Endothelial cell of umbilical vein (primary cell): ENCODE results near the gene C1orf35. TPM values are rescaled to one million over a fixed set of nuclear protein-coding genes. Genes with fewer than 3 reads are reported as not detected.

Experiments
- BruUV-seq: library from RNA; stranded (reverse); fragments of 400-500 nt; replicated peaks from 2 replicates; lab custom pipeline; 2021; lab: Mats Ljungman, UMichigan
- CTCF ChIA-PET: fragments of 300-600, 350-600 bp; sonication (Branson Sonifier 250); formaldehyde crosslinking; loops from one replicate; lab custom pipeline; 2021; ENCODE audit warnings: antibody characterized with exemption, inconsistent platforms; lab: Charles Lee
- POLR2A ChIA-PET: fragments of 300-600, 350-600 bp; sonication (Branson Sonifier 250); formaldehyde crosslinking; loops from one replicate; lab custom pipeline; 2021; ENCODE audit warnings: antibody characterized with exemption, inconsistent platforms; lab: Charles Lee
- DNase-seq: peaks from one replicate; pipeline ENCODE4 v3.0.0-alpha.2; 2011; ENCODE audit warnings: low read depth, low spot score
- FAIRE-seq: peaks from 2 replicates; lab custom pipeline; 2011; peaks lifted over from hg19 to GRCh38; lab: Jason Lieb, UNC
- H2AFZ ChIP-seq: 2 replicates; pipeline ENCODE4 v1.6.0; 2012; ENCODE audit warnings: low read depth, low read length, control low read depth, inconsistent platforms
- H3K27ac ChIP-seq: 2 replicates; pipeline ENCODE4 v1.5.1; 2011; ENCODE audit warnings: low read depth, mild to moderate bottlenecking, control low read depth, low read length, moderate library complexity; ENCODE audit not compliant: insufficient read depth
- H3K27me3 ChIP-seq, 2 experiments: 2 replicates each; pipeline versions ENCODE4 v1.6.0 to v1.6.1; 2011; ENCODE audit warnings: low read length in 2 of 2, mixed read lengths in 1 of 2; ENCODE audit not compliant: control insufficient read depth in 2 of 2, insufficient read depth in 2 of 2
- H3K36me3 ChIP-seq, 2 experiments: 2 replicates in 1 of 2; 3 replicates in 1 of 2; pipeline ENCODE4 v1.5.1; 2011; ENCODE audit warnings: low read length in 2 of 2, mild to moderate bottlenecking in 1 of 2, moderate library complexity in 1 of 2; ENCODE audit not compliant: control insufficient read depth in 2 of 2, insufficient read depth in 2 of 2; ENCODE audit errors: extremely low read depth in 1 of 2
- H3K4me1 ChIP-seq: 3 replicates; pipeline ENCODE4 v1.5.1; 2011; ENCODE audit warnings: mild to moderate bottlenecking, low read length; ENCODE audit not compliant: control insufficient read depth, insufficient read depth; ENCODE audit errors: extremely low read depth
- H3K4me2 ChIP-seq: 2 replicates; pipeline ENCODE4 v1.6.1; 2011; ENCODE audit warnings: low read length, control low read depth, mixed read lengths; ENCODE audit not compliant: insufficient read depth
- H3K4me3 ChIP-seq, 3 experiments: fragments of 200-600 bp in 1 of 3; sonication (generic), shearing (Covaris generic) in 1 of 3; replicated peaks in 1 of 3; 2 replicates each; pipeline ENCODE4 v1.5.1; 2011 to 2016; ENCODE audit warnings: control low read depth in 3 of 3, low read length in 3 of 3, mild to moderate bottlenecking in 2 of 3, inconsistent platforms in 1 of 3, low read depth in 1 of 3, moderate library complexity in 1 of 3; ENCODE audit not compliant: insufficient read depth in 1 of 3
- H3K79me2 ChIP-seq: 2 replicates; pipeline ENCODE4 v1.6.0; 2012; ENCODE audit warnings: low read length, inconsistent platforms; ENCODE audit not compliant: control insufficient read depth, insufficient read depth
- H3K9ac ChIP-seq: replicated peaks from 2 replicates; pipeline ENCODE3; 2011; ENCODE audit warnings: low read length, control low read depth; ENCODE audit not compliant: insufficient read depth; ENCODE audit errors: extremely low read depth
- H3K9me1 ChIP-seq: replicated peaks from 3 replicates; pipeline ENCODE4 v1.6.0; 2011; ENCODE audit warnings: mild to moderate bottlenecking, low read length; ENCODE audit not compliant: control insufficient read depth, insufficient read depth; ENCODE audit errors: extremely low read depth
- H3K9me3 ChIP-seq: replicated peaks from 2 replicates; pipeline ENCODE4 v1.5.1; 2012; ENCODE audit warnings: low read length, inconsistent platforms; ENCODE audit not compliant: control insufficient read depth, insufficient read depth
- H4K20me1 ChIP-seq: replicated peaks from 2 replicates; pipeline ENCODE3; 2011; ENCODE audit warnings: mild to moderate bottlenecking, low read length; ENCODE audit not compliant: control insufficient read depth, insufficient read depth; ENCODE audit errors: extremely low read depth
- CTCF ChIP-seq, 2 donors: IDR thresholded peaks; 1 replicate in 1 of 2; 2 replicates in 1 of 2; pipeline ENCODE4 v1.5.1; 2011; ENCODE audit warnings: low read length in 2 of 2, mild to moderate bottlenecking in 2 of 2, moderate library complexity in 2 of 2, control low read depth in 1 of 2, inconsistent platforms in 1 of 2, low read depth in 1 of 2; ENCODE audit not compliant: insufficient read depth in 1 of 2; ENCODE audit errors: extremely low read depth in 1 of 2
- EZH2 ChIP-seq: IDR thresholded peaks from 2 replicates; pipeline ENCODE4 v1.6.1; 2012; ENCODE audit warnings: borderline replicate concordance, low read depth, mild to moderate bottlenecking, moderate library complexity, low read length, inconsistent platforms; ENCODE audit not compliant: severe bottlenecking
- GATA2 ChIP-seq: IDR thresholded peaks from 2 replicates; pipeline ENCODE4 v1.7.0; 2011; ENCODE audit warnings: low read depth, mild to moderate bottlenecking, moderate library complexity, mixed read lengths, low read length; ENCODE audit not compliant: insufficient read length, insufficient read depth
- JUN ChIP-seq: IDR thresholded peaks from 2 replicates; pipeline ENCODE4 v1.6.1; 2011; ENCODE audit warnings: borderline replicate concordance, low read depth; ENCODE audit not compliant: insufficient read length, insufficient read depth
- MAX ChIP-seq: IDR thresholded peaks from 2 replicates; pipeline ENCODE4 v1.6.1; 2011; ENCODE audit not compliant: insufficient read depth, insufficient read length
- MYC ChIP-seq: IDR thresholded peaks from one replicate; pipeline ENCODE4 v1.6.1; 2011; ENCODE audit warnings: mild to moderate bottlenecking, low read depth, low read length
- POLR2A ChIP-seq: IDR thresholded peaks from 2 replicates; pipeline ENCODE4 v1.6.1; 2012; ENCODE audit warnings: low read depth, mild to moderate bottlenecking, control low read depth, low read length
- POLR2AphosphoS5 ChIP-seq: IDR thresholded peaks from 2 replicates; pipeline ENCODE4 v1.6.1; 2012; ENCODE audit warnings: low read depth, mild to moderate bottlenecking, control low read depth, low read length, moderate library complexity; ENCODE audit not compliant: insufficient read depth
- dilution Hi-C: fragments of 300-500 bp; cut with MboI; formaldehyde crosslinking; loops from one replicate; pipeline ENCODE4 v1.15.0; 2019; ENCODE audit warnings: low sequenced_read_pairs; ENCODE audit not compliant: extremely low pct_ligation_motif_present
- intact Hi-C: fragments of 100-400 bp; cut with micrococcal nuclease; formaldehyde crosslinking; loops from one replicate; pipeline ENCODE4 v1.10.0; 2022
- polyA plus RNA-seq, 4 experiments: library from polyadenylated mRNA; depleted of rRNA in 3 of 4; stranded (reverse) in 3 of 4; unstranded in 1 of 4; fragments of >200 nt; gene quantifications; 2 replicates each; pipeline versions ENCODE4 v1.2.1 to v1.2.3, GENCODE V29; 2011 to 2012; ENCODE audit warnings: missing spikeins in 1 of 4
- total RNA-seq: library from RNA; stranded (reverse); gene quantifications from 2 replicates; pipeline ENCODE4 v1.2.3, GENCODE V29; 2021

C1orf35 gene
- total and polyA plus RNA-seq, 2 donors (not counting 3 experiments of a cell fraction or from before 2014, with no cell fraction given): 19.9 to 21.7 TPM

GRCh38 chr1:228066891-228067654, 36.1 kb downstream of the C1orf35 start:
- H3K9me3 ChIP-seq: no peaks in the 10 kb centered on the region
- H3K9me1 ChIP-seq: no peaks in the 10 kb centered on the region
- no peaks in the 10 kb centered on the region for H3K36me3 ChIP-seq
- DNase-seq: no peak
- no peak overlapping the region for H3K4me2 ChIP-seq
- no peak for TF ChIP-seq EZH2
- TF ChIP-seq CTCF (IDR thresholded peaks at IDR 0.05; ENCODE audit: extremely low read depth in 1 of 2, insufficient read depth in 1 of 2, low read depth in 1 of 2, low read length in 2 of 2): no peak
- no peak overlapping the region for H3K4me3 ChIP-seq
- H2AFZ ChIP-seq: no peak overlapping the region
- no TSS peak for BruUV-seq
- no peak overlapping the region for H3K9ac ChIP-seq
- intact Hi-C loops (no loop called here), dilution Hi-C loops (no loop called here)
- POLR2A ChIA-PET: no interaction called here
- H4K20me1 ChIP-seq: no peaks in the 10 kb centered on the region
- no peaks in the 10 kb centered on the region for H3K79me2 ChIP-seq
- CTCF ChIA-PET: no interaction called here
- H3K4me1 ChIP-seq: no peaks in the 10 kb centered on the region
- no peak for FAIRE-seq
- peaks cover 3 to 7% of the 10 kb centered on the region in 2 experiments for H3K27me3 ChIP-seq
- no peak overlapping the region for H3K27ac ChIP-seq

- no peak overlapping the region for H2AFZ ChIP-seq
- H3K4me3 ChIP-seq: no peak overlapping the region
- no peak overlapping the region for H3K9ac ChIP-seq
- no peaks in the 10 kb centered on the region for H3K36me3 ChIP-seq
- dilution Hi-C loops: no loop called here
- H3K4me1 ChIP-seq: no peaks in the 10 kb centered on the region
- H3K27ac ChIP-seq: no peak overlapping the region
- ChIA-PET POLR2A (no interaction called here), CTCF (no interaction called here)
- TF ChIP-seq MYC: no peak
- no peak for TF ChIP-seq EZH2
- TF ChIP-seq MAX: no peak
- TF ChIP-seq CTCF (IDR thresholded peaks at IDR 0.05; ENCODE audit: extremely low read depth in 1 of 2, insufficient read depth in 1 of 2, low read depth in 1 of 2, low read length in 2 of 2): no peak
- no peak for TF ChIP-seq JUN
- no peak for TF ChIP-seq POLR2AphosphoS5
- TF ChIP-seq POLR2A: no peak
- no peak for TF ChIP-seq GATA2
- H3K79me2 ChIP-seq: no peaks in the 10 kb centered on the region
- no peak overlapping the region for H3K4me2 ChIP-seq
- peaks cover 3 to 6% of the 10 kb centered on the region in 2 experiments for H3K27me3 ChIP-seq
- no peaks in the 10 kb centered on the region for H3K9me3 ChIP-seq
- no peaks in the 10 kb centered on the region for H4K20me1 ChIP-seq
- no peaks in the 10 kb centered on the region for H3K9me1 ChIP-seq
- DNase-seq: no peak
- intact Hi-C loops: no loop called here
- BruUV-seq: no TSS peak
- no peak for FAIRE-seq
Measured at GRCh38 chr1:228066416-228066815, 36.7 kb downstream of the C1orf35 start.
